HG03095 (cell line): Measurements from ENCODE around the gene ACTG2.

Experiments
- ATAC-seq: cut with Tn5 transposase; IDR thresholded peaks from one replicate; pipeline ENCODE4 v1.9.1; 2021; ENCODE audit warnings: moderate library complexity; ENCODE audit not compliant: unreplicated experiment

ACTG2 gene

DNA sequence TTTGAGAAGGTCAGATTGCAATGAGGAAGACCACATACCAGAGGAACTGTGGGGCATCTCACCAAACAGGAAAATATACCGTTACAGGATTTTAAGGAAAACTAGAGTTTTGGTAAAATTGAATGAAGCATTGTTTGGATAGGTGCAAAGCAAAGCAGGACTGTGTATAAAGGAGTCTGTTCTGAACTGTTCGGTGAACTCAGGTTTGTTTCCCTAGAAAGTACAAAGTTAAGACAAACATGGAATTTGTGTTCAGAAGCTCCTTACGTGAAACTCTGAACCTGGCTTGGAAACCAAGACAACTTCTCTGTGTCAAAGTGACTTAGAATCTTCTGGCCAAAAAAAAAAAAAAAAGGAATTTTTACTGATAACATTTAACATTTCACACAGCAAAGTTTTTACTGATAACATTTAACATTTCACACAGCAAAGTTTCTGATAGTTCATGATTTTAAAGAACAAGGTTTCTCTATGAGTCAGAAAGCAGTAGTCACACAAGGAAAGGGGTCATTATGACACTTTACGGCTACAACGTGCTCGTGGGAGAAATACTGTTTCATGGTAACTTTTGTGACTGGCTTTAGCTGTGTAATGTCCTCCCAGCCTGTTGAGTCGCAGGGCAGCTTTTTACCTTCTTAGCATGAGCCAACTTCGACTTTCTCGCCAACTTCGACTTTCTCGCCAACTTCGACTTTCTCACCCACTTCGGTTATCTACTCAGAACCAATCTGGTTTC lies 70.7 kb downstream of the ACTG2 start:
- no peak for ATAC-seq

DNA sequence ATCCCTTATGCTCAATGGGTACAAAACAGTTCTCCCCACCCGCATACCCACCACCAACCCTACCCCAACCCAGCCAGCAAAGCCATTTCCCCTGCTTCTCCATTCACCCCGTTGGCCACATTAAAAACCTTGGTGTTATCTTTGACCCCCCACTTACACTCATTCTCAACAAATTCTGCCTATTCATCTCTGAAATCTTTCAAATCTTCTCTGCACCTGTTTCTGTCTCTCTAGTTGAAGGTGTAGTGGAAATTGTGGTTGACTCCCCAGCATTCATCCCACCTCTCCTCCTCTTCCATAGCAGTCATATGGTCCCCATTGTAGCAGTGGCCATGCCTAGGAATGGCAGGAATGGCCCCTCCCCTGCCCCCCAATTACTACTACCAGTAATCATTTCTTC lies 71.4 kb downstream of the ACTG2 start:
- no peak for ATAC-seq

DNA sequence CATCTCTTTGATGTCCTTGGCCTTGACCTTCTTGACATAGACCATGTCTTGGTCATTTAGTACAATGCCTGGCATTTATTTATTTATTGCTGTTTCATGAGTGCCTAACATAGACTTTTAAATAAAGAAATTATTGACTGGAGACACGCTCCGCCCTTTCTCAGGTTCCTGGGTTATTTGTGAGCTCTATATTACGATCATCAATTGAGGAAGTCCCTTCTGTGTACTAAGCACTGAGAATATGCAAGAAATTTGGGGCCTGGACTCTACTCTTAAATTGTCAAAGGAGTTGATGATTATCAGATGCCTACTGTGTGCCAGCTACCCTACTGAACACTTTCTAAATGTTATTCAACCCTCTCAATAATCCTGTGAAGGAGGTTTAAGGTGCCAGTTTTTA lies 72.2 kb downstream of the ACTG2 start:
- ATAC-seq, result no peak

DNA sequence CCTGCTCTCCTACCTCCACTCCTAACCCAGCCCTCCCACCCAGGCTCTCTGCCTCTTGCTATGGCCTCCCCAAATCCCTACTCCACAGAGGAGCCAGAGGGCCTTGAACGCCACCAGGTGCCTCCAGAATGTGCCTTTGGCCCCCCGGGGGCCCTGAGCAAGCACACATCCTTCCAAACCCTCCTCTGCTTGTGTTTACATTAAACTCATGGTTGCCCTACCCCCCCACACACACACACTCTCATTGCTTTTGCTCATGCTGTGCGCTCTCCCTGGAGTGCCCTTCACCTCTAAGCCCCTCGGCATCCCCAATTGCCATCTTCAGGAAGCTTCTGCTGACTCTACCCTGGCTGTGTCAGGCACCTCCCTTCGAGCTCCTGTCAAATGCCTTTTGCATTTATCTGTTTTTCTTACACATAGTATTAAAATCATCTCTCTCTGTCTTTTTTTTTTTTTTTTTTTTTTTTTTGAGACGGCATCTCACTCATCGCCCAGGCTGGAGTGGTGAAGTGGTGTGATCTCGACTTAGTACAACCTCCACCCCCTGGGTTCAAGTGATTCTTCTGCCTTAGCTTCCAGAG lies 75.6 kb downstream of the ACTG2 start:
- no peak for ATAC-seq

- ATAC-seq, result no peak
These were observed 76.5 kb downstream of the ACTG2 start for GRCh38 chr2:73969356-73969755.
